HG03064 (cell line): ENCODE results near the gene ZNF280C.
A peak's percentile ranks its signal among the peaks of the same experiment; 100 is the strongest.

Experiments
- ATAC-seq: cut with Tn5 transposase; IDR thresholded peaks from one replicate; pipeline ENCODE4 v1.9.1; 2021; ENCODE audit warnings: low read depth; ENCODE audit not compliant: unreplicated experiment

Gene ZNF280C

GRCh38 chrX:130179170-130179569 is 89.5 kb downstream of the ZNF280C start:
- no peak for ATAC-seq

- ATAC-seq: no peak
These were observed 91.8 kb downstream of the ZNF280C start for GRCh38 chrX:130176942-130177341.

GRCh38 chrX:130176354-130176776 is 92.3 kb downstream of the ZNF280C start:
- ATAC-seq: peak; percentile 56

- no peak for ATAC-seq
These were observed 93.8 kb downstream of the ZNF280C start for GRCh38 chrX:130174937-130175336.

- no peak for ATAC-seq
These were observed 94.5 kb downstream of the ZNF280C start for GRCh38 chrX:130174045-130174704.

GRCh38 chrX:130173190-130173895 is 95.4 kb downstream of the ZNF280C start:
- ATAC-seq: peak; percentile 37

GRCh38 chrX:130172127-130172845 is 96.4 kb downstream of the ZNF280C start:
- ATAC-seq: no peak

GRCh38 chrX:130171446-130172126 is 97.1 kb downstream of the ZNF280C start, which contains the start of gene RAB33A:
TSS of gene RAB33A (plus strand) at chrX:130171962. CDS start at chrX:130172063, 101 bp downstream.
- no peak for ATAC-seq

- ATAC-seq: peak; percentile 59
These were observed 97.8 kb downstream of the ZNF280C start for GRCh38 chrX:130170752-130171445.

GRCh38 chrX:130167040-130167439 is 101.7 kb downstream of the ZNF280C start:
- ATAC-seq: no peak

GRCh38 chrX:130166503-130166777 is 102.3 kb downstream of the ZNF280C start:
- ATAC-seq: no peak

GRCh38 chrX:130165703-130166502 is 102.8 kb downstream of the ZNF280C start, which contains the start of gene AIFM1:
TSS of gene AIFM1 (minus strand) at chrX:130165841. CDS start at chrX:130165656, 185 bp downstream.
- peak; percentile 83 for ATAC-seq

GRCh38 chrX:130165181-130165702 is 103.5 kb downstream of the ZNF280C start:
- no peak for ATAC-seq

- ATAC-seq: no peak
These were observed 105.3 kb downstream of the ZNF280C start for GRCh38 chrX:130163398-130163797.

- no peak for ATAC-seq
These were observed 106.5 kb downstream of the ZNF280C start for GRCh38 chrX:130162094-130162735.

GRCh38 chrX:130159776-130160175 is 108.9 kb downstream of the ZNF280C start:
- no peak for ATAC-seq

- ATAC-seq: no peak
These were observed 110.4 kb downstream of the ZNF280C start for GRCh38 chrX:130158311-130158710.

GRCh38 chrX:130155564-130155963 is 113.1 kb downstream of the ZNF280C start:
- no peak for ATAC-seq
